CD4-positive, alpha-beta T cell treated with Interleukin-4 for 1 hour (primary cell): ENCODE measurements around the gene LECT2.

Experiments
- DNase-seq, 2 donors: peaks; one replicate each; pipeline ENCODE4 v3.0.0-alpha.2; 2020 to 2022

The LECT2 gene

DNA sequence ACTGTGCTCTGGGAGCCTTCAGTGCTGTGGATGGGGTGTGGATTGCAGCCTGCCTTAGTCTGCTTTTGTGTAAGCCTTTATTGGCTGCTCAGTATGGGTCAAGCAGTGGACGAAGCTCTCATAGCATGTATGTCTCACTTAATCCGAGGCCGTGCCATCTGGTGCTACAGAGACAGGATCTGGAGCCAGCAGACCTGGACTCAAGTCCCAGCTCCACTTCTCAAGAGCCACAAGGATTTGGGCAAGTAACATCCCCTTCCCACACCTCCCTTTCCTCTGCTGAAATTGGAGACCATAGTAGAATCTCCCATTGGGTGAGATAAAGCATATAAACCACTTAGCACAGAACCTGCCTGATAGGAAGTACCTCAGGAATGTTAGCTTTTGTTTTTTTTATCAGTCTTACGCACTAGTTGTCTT, 23.4 kb upstream of the LECT2 start:
- DNase-seq = no peak

DNA sequence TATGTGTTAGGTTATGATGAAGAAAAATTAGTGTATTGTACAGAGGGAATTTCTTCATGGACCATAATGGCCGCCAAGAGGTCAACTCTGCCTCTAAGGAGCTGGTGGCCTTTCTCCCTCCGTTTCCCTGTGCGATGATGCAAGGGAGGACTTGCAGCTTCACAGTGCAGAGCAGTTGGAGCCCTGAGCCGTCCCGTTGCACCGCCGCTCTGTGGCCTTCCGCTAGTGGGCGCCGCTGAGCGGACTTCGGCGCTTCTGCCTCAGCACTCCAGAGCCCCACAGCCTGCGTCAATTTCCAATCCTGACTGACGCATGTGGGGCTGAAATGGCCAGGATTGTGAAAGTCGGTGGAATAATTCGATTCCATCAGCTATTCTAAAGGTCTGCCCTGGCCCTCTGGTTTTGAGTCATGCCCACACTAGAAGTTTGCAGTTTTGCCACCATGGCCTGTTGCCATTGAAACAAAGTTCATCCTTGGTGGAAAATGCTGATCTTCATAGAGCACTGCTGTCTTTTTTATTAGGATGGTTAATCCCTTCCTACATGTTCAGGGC, 22.7 kb upstream of the LECT2 start:
- DNase-seq = peak; percentile 54 to 67

DNA sequence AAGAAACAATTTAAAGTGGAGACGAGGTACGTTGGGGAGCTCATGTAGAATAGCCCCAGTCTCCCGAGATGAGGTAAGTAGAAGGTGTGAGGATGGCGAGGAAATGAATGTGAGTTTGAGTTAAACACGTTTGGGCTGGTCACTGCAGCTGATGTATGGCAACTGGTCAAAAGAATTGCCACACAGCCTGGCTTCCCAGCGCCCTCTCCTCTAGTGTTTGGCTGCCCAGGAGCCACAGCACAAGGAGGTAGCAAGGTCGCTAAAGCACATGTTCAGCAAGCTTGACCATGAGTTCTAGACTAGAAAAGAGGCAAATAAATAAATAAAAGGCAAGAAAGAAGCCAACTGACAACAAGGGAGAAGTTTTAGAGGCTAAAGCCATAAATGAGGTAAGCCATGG, 21.4 kb upstream of the LECT2 start:
- DNase-seq = no peak

DNA sequence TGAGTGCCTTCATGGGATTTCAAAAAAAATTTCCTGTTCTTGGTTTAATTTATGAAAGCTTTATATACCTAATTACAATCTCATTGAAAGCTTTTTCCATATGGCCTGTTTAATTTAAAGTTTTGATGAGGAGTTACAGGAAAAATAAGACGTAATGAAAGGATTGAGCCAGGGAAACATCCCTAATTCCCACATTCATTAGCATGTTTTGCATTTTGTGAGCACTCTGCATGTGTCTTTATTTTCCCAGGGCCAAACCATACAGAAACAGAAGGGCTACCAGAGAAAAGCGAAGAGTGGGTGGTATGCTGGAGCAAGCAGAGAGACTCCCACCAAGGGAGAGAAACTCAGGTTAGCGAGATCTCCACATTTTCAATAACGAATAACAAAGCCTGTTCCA, 20.3 kb upstream of the LECT2 start:
- no peak for DNase-seq

DNA sequence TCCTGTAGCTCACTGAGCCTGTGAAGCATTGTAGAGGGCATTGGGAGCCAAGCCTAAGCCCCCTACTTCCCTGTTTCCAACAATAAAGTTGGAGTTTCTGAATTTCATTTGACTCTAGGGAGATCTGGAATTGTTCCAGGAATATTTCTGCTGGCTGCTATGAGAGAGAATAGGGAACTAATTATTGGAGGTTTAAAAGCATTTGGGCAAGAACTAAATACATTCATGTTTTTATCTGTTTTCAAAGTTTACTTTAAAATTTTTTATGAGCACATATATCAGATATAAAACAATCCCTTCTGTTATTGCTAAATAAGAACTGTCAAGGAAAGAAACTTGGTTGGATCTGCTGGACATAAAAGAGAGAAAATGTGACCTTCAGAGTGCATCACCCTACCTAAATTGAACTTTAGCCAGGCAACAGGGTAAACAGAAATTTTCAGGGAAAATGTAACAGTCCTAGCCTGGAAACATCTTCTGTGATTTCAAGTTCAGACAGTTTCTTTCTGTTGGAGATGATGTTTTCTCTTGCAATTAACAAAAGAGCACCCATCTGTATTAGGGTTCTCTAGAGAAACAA, 19.3 kb upstream of the LECT2 start:
- no peak for DNase-seq

DNA sequence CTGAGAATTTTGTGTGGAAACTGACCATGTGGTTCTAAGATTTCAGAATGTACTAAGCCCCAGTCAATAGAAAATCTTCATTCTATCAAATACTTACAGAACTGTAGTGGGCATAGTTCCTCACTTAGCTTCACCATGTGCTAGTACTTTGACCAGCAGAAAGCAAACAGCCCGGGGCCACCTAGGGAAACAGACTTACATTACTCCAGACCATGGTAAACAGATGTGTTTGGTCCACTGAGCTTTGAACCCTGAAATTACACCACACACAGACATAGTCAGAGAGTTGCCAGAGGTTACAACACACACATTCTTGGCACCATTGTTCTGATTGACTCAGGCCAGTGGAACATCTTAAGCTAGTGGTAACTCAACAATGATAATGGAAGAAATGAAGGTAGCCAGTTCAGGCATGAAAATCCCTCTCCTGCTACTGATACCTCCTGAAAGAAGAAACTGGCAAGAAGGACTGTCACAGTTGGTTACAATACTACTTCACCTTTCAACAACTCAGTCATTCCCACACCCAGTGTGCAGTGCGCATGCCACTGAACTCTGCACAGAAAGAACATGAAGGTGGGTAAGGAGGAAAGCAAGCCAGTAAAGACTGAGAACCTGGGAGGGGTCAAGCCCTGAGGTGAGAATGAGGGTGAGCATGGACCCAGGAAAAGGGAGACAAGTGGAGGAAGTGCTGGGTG, 18.7 kb upstream of the LECT2 start:
- DNase-seq = no peak

DNA sequence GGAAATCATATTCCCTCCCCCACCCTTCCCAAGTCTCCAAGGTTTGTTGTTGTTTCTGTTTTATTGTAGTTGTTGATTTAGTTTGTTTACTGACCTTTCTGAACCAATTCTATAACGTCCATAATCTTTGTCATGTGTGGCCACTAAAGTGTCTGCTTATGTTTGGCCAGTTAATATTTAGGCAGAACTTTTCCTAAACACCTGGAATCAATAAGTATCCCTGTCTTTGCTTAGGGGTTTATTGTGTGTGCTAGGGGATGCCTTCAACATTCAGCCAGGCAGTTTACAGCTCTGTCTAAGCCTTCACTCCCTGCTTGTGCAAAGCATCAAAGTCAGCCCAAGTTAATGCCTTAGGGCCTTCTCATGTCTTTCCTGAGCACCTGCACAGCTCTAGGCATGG, 16.9 kb upstream of the LECT2 start:
- no peak for DNase-seq

DNA sequence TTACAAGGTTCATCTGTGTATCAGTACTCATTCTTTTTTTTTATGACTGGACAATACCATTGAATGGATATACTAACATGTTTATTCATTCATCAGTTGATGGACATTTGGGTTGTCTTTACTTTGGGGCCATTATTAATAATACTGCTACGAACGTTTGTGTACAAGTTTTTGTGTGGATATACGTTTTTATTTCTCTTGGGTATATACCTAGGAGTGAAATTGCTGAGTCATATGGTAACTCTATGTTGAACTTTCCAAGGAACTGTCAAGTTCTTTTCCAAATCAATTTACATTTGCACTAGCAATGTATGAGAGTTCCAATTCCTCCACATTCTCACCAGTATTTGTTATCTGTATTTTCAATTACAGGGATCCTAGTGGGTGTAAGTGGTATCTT, 12.0 kb upstream of the LECT2 start:
- DNase-seq = no peak

DNA sequence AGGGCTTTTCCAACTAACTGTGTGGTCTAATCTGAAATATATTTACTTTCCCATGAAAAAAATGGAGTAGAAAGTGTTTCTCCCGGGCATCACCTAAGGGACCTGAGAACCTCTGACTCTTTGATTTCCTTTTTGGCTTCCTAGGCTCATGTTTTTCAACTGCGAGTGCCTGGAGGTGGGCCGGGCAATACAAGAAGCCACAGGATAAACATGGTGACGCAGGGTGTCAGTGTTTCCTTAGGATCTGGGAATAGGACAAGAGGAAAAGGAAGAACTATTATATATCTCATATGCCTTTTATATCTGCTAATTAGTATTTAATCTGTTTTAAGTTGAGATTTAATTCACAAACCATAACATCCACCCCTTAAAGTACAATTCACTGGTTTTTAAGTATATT, 11.4 kb upstream of the LECT2 start:
- no peak for DNase-seq

DNA sequence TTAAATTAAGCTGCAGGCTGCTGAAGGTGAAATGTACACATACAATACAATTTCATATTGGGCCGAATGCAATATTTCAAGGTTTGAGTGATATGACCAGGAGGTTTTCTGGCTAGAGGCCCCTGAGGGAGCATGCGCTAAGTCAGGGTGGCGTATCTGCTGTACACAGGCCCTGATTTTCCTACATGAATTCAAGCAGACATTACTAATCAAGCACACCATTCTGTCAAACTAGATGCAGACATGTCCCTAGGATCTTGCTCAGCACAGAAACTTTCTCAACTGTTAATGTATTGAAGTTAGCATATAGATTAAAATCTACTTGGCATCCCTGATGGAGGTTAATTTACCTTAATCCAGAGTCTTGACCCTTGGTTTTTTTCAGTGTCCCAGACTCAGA, 10.7 kb upstream of the LECT2 start:
- no peak for DNase-seq

DNA sequence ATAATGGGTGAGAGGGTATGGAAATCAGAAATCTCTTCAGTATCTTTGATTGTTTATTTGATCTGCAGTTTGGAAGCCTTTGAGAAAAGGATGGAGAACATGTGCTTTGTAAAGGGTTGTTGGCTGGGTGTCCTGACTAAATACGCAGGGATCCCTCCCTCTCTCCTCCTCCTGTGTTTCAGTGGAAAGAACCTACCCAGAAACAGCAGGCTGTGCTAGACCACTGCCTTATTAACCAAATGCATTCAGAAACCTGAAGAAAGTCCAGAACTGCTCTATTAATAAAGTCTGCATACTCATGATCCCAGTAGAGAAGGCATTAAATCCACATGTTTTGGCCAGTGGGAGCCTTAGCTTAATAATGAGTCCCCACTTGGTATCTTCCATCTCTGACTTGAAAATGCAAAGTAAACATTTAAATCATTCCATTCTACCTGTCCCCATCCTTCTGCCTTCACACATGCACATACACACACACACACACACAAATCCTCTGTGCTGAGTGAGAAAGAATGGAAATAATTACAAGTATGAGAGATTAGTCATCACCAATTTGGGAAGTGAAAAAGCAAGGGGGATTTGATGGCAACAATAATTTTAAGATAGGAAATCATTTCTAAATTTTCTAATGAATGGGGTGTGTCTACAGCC, 10.0 kb upstream of the LECT2 start:
- DNase-seq = no peak

DNA sequence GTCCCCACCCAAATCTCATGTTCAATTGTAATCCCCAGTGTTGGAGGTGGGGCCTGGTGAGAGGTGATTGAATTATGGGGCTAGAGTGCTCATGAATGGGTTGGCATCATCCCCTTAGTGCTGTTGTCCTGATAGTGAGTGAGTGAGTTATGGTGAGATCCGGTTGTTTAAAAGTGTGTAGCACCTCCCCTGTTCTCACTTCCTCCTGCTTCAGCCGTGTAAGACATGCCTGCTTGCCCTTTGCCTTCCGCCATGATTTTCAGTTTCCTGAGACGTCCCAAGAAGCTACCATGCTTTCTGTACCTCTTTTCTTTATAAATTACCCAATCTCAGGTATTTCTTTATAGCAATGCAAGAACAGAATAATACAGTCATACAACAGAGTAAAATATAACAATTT, 742 bp upstream of the LECT2 start:
- DNase-seq = peak in 1 of 2 donors; percentile 4

DNA sequence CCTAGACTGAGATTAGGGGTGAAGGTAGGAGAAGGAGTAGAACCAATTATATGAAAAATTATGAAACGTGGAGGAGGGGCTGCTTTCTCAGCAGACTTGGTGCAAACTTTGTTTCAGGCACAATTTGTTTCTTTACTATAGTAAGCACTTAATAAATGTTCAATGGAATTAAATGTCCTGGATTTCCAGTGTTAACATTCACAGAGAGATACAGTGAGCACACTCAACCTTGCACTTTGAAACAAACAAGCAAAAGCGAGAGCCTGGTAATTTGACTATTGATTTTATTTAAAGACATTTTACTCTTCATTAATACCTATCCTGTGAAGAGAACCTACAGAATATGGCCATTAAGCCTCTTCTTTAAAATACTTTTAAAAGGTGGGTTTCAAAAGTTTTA, 933 bp downstream of the LECT2 start:
- no peak for DNase-seq

DNA sequence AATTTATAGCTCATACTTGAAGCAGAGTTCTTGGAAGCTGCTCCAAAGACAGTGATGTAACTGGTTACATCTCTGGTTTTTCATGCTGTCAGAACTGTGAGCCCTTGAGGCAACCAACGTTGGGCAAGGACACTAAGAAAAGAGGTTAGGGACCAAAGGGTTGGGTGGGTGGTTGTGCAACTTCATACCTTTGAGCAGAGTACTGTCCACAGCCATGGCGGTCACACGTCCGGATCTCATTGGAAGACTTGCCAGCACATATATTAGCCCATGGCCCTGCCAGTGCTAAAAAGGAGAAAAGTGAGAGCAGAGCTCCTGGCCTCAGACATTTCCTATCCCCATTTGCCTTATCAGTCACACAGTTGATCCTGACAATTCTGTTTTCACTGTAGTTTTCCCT, 2.1 kb downstream of the LECT2 start:
- DNase-seq = no peak

DNA sequence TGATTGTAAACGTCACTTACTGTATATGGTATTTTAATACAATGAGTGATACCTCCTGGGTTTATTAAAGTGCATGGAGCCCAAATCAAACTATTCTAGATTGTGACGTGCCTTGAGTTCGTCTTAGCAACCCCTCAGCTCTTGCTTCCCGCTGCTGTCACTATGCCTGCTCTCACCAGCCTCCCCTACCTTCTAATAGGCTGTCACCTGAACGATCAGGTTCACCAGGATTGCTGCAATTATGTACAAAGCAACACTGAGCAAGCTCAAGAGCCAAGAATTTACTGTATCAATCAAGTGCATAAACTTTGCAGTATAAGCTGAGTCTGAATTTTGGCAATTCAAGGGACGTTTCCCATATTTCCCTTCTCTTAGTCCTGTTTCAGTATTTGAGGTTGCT, 3.0 kb downstream of the LECT2 start:
- no peak for DNase-seq

DNA sequence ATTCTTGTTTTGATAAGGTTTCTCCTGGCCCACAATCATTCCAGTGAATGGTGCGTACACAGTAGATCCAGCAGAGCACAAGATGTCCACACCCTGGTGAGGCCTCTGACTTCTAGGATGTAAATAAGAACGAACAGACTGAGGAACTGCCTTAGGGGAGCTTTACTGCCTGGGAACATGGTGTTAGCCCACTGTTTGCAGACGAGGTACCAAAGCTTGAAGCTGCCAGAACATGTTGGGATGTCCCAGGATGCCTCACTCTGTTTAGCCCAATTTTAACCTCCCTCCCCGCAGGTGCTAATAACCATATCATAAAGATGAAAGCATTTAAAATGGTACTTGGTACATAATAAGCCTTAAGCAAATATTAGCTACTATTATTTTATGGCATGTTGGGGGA, 3.5 kb downstream of the LECT2 start:
- DNase-seq = no peak

DNA sequence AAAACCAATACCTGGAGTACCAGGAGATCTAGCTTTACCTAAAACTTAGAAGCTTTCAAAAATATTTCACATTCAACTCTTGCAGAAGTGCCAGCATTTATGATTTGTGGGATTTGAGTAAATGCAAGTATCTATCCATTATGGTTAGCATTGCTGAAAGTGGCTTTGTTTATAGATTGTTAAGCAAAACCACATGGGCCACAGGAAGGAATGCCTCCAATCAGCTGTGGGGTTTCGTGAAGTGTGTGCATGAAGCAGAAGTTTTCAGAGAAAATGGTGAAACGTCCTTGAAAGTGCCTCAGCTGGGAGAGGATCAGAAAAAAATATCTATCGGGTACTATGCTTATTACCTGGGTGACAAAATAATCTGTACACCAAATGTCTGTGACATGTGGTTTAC, 4.2 kb downstream of the LECT2 start:
- DNase-seq = no peak

DNA sequence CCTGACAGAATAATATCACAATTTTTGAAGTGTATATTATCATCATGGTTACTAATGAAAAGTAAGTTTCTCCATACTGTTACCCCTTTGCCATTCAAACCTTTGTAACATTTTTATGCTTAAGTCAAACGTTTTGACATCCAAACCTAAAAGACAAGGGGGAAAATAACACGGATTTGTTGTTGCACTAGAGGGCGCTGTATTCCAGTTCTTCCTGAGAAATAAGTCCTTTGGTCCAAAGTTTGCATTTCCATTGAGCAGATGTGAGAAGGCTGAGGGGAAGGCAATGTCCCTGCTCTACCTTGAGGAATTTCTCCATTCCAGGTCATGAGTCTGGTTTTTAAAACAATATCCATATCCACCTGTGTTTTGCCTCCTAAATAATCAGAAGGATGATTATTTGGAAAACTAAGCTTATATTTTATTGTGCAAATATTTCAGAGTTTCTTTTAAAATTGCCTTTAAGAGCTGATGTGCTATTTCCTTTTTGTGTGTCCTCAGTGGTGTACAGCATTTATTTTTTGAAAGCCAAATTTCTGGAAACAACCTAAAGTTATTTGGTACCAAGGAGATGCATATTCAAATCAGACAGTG, 9.7 kb downstream of the LECT2 start:
- DNase-seq = peak; percentile 25 to 54

DNA sequence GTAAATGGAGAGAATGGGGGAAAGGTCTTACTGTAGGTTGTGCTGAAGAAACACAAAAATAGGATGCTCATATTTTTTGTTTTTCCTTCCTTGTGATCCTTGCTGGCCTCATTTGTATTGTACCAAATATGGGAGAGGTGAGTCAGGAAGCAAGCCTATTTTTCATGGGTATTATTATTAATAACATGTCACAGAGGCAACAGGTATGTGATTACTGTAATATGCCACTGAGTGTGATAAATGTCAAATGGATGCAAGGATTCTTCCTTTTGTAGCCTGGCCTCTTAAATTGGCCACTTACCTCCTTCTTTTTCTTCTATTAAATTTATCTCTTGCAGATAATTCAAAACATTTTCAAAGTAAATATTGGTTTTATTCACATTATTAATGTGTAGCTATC, 10.2 kb downstream of the LECT2 start:
- DNase-seq = no peak

DNA sequence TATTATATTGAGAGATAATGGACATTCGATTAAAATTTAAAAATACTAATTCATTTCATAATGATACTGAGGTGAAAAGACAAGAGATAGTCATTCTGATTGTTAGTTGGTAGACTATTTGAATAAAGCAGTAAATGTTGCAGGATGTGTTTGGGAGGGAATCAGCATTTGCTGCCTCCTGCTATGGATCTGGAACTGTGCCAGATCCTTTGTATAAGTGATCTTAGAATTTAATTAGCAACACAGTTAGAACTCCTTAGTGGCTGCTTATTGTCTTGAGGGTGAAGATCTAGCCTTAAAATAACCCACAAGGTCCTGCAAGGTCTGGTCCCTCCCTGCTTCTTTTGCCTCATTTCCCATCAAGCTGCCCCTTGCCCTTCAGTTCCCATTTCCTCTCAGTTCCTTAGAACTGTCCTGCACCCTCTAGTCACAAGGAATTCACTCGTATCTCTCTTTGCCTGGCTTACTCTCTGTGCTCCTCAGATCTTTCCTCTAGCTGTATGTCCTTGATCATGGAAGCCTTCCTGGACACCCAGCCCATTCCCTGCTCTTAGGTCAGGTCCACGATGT, 12.5 kb downstream of the LECT2 start:
- DNase-seq = no peak

DNA sequence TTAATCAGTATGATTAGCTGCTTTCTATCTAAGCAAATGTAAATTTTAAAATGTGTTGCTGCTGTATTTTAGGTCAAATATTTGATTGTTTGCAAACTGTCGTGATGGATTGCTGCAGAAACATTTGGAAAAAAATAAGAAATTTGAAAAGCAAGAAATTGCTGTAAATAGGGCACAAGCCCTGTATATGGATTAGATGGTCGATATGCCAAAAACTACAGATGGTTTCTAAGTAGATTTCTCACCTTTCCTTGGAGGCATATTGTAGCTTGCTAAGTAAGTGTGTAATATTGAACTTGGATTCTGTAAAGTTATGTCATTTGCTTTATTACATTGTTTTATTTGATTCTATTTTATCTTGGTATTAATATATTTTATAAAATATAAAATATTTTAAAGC, 13.1 kb downstream of the LECT2 start:
- DNase-seq = no peak

DNA sequence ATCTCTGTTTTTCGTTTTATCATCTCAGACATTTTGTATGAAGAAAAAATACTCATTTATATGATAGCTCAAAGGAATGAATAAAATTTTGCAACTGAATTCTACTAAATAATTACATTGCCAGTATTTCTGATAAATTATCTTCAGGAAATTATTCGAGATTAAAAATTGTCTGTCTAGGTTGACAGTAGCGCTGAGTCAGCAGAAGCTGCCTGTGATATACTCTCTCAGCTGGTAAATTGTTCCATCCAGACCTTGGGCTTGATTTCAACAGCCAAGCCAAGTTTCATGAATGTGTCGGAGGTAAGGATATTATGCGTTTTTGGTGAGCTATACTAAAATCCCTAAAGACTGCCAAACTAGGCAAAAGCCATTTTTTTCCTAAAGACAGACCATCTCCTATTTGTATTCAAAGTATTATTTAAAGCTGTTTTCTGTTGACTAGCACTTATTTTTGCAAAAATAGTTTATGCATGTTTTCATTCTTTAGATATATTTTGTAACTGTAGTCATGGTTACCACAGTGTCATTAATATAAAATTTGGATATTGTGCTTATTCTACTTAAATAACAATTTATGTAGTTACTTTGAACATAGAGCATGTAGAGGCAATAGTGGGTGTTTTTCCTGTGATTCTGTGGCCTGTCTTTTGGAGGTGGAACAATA, 17.4 kb downstream of the LECT2 start:
- DNase-seq = no peak

DNA sequence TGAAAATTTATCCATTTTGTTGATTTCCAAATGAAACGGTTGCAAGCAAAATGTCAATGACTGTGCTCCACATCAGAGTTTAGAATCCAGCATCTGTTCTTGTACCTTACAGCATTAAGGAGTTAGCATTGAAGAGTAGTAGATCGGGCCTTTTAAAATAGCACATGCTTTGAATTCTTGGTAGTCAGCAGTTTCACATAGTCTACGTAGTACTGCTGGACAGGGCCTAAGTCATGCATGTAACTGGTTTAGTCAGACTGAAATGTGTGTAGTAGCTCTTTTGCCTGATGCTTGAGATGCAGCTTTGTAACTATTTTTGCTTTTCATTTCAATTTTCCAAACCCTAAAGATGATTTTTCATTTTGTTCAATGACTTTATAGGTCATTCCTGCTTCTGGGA, 19.8 kb downstream of the LECT2 start:
- no peak for DNase-seq
